HL-60/S4 treated with retinoic acid at 250 ng/mL for 4 days and 3 days (cell line): ENCODE measurements around the gene BCAS3.

ENCODE experiments used
- in situ Hi-C: fragments of 300-500 bp; cut with MboI; formaldehyde crosslinking; loops from 2 replicates; pipeline ENCODE4 v1.7.0; 2022; ENCODE audit warnings: low sequenced_read_pairs

BCAS3 gene

GRCh38 chr17:61208301-61209105, 530.9 kb downstream of the BCAS3 start:
- in situ Hi-C loops: no loop called here

DNA sequence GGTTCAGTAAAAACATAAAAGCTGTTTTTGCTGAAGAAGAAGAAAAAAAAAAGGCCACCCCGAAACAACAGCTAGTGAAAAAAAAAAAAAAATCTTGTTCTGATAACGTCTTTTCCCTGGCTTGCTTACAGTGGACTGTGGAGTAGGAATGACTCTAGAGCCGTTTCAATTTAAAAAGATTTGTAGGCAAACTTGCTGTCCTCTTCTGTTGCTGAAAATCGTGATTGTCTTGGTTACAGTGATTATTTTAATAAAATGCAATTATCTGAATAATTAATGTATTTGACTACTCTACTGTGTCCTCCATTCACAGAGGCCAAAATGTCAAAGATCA, 531.4 kb downstream of the BCAS3 start:
- in situ Hi-C loops: no loop called here

DNA sequence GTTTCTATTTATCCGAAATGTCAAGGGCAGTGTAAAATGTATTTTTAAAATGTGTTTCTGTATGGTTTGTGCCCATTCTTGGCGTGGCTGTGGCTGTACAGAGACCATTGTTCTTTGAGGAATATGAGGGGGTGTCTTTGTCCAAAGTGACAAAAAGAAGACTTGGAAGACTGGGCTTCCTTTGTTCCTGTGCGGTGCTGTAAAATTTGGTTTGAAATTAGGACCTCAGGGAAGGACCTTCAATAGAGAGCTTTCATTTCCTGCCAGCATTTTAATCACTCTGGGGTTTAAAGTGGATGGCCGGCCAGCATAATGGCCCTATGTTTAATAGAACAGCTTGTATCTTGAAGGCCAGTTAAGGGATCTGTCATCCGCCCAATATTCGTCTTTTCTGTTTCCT, 531.9 kb downstream of the BCAS3 start:
- in situ Hi-C loops: no loop called here

GRCh38 chr17:61211236-61211635, 533.6 kb downstream of the BCAS3 start:
- in situ Hi-C loops: no loop called here

DNA sequence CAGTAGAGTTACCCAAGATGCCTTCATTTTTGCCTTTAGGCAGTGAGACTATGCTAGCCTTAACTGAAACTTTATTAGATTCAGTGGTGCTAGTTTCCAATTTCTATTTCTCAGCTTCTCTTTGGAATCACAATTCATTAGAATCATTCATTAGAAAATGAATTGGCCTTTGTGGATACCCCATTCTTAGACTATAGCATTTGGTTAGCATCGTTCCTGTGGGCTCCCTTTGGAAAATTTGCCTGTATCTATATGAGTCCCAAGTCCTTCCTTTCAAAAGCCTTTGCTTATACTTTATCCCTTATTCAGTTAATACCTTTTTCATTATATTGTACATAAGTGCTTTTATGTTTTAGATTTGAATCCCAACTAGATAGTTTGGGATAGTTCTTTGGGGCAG, 535.0 kb downstream of the BCAS3 start:
- in situ Hi-C loops: no loop called here

DNA sequence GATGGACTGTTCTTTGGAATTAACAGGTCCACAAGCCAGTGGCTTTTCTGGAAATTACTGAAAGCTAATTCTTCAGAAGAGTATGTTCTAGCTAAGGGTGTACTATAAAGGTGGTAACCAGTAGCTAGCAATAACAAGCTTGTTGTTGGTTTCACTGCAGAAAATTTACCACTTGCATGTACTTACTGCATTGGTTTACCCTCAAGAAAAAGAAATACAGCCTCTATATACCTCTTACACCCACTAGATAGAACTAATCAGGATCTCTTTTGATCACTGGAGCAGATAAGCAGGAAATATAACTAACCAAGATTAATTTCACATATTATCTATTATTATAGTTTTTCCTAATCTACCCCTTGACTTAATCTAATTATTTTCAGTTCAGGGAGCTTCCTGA, 537.1 kb downstream of the BCAS3 start:
- in situ Hi-C loops: no loop called here

- in situ Hi-C loops: no loop called here
Measured at GRCh38 chr17:61216066-61216465, 538.4 kb downstream of the BCAS3 start.

DNA sequence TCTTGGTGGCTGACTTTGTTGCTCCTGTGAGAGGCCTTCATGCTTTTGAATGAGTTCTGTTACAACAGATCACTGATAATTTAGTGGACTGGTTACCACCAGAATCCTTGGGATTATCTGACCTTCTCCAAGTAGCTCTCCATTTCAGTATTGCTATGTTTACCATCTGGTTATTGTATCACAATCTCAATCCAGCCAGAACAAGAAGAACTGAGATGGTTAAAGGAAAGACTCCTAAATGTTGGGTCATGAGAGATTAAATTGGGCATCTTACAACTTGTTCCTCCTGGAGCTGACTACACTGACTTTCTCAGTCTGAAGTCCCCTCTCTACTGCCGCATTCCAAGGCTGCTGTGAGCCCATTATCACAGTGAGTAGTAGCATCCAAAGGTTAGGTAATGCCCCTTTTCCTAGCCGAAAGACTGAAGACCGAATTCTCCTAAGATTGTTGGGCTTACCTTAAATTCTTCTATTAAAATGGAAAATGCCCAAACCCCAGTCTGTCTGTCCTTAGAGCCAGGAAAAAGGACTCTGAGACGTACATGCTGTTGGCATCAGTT, 540.3 kb downstream of the BCAS3 start:
- in situ Hi-C loops: no loop called here

GRCh38 chr17:61218438-61218837, 540.8 kb downstream of the BCAS3 start:
- in situ Hi-C loops: no loop called here

- in situ Hi-C loops: no loop called here
Measured at GRCh38 chr17:61219460-61219859, 541.8 kb downstream of the BCAS3 start.

DNA sequence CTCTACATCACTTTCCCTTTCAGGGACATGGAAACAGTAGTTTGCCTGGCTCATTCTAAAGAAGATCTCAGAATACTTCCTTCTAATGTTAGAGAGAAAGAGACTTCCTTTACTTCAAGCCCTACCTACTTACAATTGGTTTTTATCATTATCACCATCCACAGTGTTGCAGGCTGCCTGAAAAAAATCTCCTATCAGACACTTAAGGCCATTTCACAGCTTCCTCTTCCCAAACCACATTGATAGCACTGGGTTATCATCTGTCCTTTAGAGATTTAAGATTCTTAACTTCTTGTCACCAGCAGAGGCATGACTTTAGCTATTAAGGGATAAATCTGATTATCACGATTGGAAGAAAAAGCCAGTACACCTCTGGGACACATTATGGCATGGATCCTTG, 543.5 kb downstream of the BCAS3 start:
- in situ Hi-C loops: no loop called here

DNA sequence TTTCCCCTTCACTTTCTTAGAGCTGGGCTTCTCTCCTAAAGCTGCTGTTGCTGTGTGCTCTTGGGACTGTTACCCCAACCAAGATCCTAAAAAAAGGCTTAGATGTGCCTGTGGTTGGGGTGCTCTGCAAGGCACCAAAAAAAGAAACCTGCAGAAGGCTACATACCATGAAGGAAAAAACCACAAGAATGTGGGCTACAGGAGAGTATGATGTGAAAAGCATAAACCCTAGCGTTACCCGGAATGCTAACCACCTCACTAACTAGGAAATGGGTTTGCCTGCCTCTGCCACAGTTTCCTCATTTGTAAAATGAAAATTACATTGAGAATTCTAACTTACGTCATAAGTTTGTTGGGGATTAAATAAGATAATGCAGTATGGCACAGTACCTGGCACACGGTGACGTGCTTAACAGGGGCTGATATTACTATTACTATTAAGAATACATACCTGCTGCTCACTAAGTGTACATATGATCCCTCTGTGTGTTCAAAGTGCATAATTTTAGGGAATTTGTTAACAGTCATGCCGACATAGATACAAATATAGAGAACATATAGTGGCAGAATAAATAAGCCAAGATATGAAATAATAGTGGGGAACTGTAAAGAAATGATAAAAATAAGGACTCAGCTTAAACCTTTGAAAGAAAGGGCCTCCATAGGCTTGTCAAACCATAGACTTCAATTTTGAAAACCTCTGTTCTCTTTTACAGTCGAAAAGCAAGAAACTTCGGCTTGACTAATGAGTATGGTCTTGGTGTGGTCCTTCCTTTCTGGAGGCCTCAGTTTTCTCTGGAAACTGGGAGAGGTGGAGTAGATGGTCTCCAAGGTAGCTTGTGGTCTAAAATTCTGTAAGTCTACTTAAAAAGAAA, 544.2 kb downstream of the BCAS3 start:
- in situ Hi-C loops: no loop called here

DNA sequence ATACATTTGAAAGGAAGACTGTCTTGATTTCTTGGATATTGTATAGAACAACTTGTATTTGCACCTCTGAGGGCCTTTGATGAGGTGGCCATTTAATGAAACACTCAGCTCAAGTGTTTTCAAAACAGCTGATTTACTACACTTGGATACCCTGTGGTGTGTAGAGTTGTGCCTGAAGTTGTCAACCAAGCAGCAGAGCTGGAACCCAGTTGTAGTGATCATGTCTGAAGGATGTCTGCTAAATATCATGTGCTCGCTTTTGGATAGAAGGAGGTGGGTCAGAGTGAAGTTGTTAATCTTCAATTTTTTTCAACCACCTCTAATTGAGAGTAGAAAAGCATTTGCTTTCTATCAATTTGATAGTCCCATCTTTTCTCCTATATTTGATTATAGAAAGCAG, 546.1 kb downstream of the BCAS3 start:
- in situ Hi-C loops: no loop called here

- in situ Hi-C loops: no loop called here
Measured at GRCh38 chr17:61225178-61225882, 547.7 kb downstream of the BCAS3 start.

DNA sequence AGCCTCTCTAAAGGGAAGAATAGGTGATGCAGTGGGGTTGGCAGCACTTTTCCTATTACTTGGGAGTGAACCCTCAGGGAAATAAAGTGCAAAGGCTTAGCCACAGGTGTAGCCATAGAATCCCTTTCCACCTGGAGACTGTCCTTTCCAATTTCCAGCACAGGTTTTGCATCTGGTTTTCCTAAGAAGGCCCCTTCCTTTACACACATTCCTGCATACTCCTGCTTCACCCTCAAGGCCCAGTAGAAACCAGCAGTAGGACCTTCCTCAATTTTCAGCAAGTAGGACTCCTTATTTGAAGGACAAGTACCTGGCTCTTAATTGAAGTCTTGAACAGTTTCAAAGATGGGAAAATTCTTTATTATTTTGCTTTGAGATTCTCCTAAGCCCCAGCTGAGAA, 550.2 kb downstream of the BCAS3 start:
- in situ Hi-C loops: no loop called here

GRCh38 chr17:61230461-61230860, 552.8 kb downstream of the BCAS3 start:
- in situ Hi-C loops: no loop called here

DNA sequence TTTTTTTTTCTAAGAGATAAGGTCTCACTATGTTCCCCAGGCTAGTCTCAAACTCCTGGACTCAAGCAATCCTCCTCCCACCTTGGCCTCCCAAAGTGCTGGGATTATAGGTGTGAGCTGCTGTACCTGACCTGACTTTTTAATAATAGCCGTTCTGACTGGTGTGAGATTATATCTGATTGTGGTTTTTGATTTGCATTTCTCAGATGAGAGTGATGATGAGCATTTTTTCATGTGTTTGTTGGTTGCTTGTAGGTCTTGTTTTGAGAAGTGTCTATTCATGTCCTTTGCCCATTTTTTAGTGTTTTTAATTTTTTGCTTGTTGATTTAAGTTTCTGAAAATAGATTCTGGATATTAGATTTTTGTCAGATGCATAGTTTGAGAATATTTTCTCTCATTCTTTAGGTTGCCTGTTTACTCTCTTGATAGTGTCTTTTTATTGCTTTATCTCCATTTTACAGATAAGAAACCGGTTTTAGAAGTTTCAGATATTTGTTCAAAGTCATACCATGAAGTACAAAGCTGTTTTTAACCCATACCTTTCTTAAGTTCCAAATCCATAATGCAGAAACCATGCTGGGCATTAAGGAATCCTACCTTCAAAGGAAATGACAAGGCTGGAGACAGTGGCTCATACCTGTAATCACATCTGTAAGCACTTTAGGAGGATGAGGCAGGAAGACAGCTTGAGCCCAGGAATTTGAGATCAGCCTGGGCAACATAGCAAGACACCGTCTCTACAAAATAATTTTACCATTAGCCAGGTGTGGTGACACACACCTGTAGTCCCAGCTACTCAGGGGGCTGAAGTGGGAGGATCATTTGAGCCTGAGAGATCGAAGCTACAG, 553.5 kb downstream of the BCAS3 start:
- in situ Hi-C loops: no loop called here

DNA sequence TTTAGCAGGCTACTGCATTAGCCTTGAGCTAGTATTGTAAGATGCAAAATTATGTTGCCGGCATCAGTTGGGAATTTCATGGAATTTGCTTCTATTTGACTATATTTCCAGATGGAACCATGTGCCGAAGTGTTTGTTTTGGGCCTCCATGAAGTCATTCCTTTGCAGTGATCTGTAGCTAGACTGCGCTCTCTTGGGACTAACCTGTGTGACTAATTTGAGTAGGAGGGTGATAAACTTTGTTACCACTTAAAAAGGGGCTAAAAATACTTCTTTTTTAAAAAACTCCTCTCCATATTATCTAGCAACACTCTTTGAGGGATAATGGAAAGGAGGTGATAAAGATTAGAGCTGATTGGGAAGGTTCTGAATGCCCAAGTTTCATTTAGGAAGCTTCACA, 555.2 kb downstream of the BCAS3 start:
- in situ Hi-C loops: no loop called here

DNA sequence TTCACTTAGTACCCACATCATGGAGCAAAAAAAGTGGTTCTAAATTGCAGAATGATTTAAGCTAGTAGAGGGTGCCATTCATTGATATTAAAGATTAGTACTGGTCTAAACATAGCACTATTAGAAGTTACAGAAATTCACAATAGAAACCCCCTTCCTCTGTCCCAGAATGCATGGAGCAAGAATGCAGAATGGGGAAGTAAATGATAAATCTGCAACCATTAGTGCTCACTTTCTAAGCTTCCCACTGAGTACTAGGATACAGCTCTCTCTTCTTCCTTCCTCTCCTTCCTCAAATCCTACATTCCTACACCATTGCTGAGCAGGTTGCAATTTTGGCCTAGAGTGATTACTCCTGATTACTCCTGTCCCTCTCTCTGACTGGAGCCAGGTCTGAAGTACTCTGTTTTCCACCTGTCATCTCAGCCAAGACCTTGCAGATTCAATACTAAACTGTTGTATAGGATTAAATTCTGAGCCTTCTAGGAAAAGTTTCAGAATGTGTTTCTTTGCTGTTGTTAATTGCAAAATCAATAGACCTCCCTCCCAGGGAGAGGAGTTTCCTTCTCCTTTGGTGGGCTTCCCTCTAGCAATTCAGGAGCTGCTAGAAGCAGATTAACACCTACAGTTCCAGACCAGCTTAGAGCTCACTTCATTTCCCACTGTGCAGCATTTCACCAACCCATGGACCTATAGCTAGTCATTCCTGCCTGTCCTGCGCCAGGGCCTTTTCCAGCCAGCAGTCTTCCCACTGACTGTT, 556.5 kb downstream of the BCAS3 start:
- in situ Hi-C loops: no loop called here
